ENCODE data around the gene MRPS27. TPM values are rescaled to one million over a fixed set of nuclear protein-coding genes. Genes with fewer than 3 reads are reported as not detected.

The MRPS27 gene
- total and polyA plus RNA-seq, 2 of the 4 experiments (the other 2 are of a cell fraction), result 46.9 to 90.5 TPM

DNA sequence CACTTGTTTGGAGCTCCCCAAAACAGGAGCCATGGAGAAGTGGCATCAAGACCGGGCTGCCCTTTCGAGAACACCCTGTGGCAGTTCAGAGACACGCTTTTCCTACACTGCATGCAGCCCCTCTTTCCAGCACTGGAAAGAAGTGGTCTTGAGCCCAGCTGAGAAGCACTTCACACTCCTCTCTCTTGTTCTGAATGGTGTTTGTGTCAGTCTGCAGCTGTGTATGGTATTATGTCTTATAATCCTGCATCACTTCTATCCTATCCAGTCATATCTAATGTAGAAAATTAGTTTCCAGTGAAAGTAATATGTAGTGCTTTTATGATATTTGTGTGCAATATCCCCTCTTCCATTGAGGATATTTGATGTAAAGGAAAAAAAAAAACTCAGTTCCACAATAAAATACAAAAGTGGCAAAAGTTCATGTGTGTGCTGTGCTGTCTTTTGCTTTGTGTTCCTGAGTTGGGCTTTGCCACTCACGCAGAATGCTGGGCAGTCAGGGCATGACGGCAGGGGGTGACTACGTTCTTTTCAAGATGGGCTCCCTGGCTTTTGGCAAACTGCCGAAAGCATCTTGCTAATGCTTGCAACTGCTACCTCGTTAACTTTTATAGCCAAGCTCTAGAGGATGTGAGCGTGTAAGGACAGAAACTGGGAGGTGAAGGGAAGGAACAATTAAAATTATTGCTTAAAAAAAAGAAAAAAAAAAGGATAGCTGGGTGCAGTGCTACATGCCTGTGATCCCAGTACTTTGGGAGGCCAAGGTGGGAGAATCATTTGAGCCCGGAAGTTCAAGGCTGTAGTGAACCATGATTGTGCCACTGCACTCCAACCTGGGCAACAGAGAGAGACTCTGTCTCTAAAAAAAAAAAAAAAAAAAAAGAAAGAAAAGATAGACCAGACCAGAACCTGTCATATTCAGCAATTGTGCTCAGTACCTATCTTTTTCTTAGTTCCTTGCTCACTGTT, 110.6 kb downstream of the MRPS27 start:
- intact Hi-C loops (cut with micrococcal nuclease) (loop anchor here (5.0 kb wide), 1 partner anchor 77 kb away; no protein-coding TSS in a partner anchor), dilution Hi-C loops (cut with HindIII; ENCODE audit: low sequenced_read_pairs, unreplicated experiment) (no loop called here), in situ Hi-C loops (cut with MboI; ENCODE audit: low sequenced_read_pairs) (no loop called here)
- Histone ChIP-seq H2BK20ac (ENCODE audit: low read depth, low read length) (peak overlapping the region; percentile 17; the same call in 1 of the 2 replicates), H3K27me3 (ENCODE audit: control insufficient read depth, insufficient read depth, low read length) (no peaks in the 10 kb centered on the region), H3K9ac (ENCODE audit: low read depth, low read length) (no peak overlapping the region), H3K9me3 (ENCODE audit: control insufficient read depth, insufficient read depth, low read length) (no peaks in the 10 kb centered on the region), H3K23ac (ENCODE audit: low read depth, low read length) (no peak overlapping the region; the same call in 1 of the 2 replicates), H4K20me1 (ENCODE audit: insufficient read depth, low read length) (no peaks in the 10 kb centered on the region), H3K9me1 (ENCODE audit: insufficient read depth, low read length) (peaks cover 16% of the 10 kb centered on the region), H2AFZ (replicated peaks; ENCODE audit: low read length, poor library complexity) (no peak overlapping the region), H4K91ac (ENCODE audit: insufficient read depth, low read depth, low read length) (no peak overlapping the region; the same call in 1 of the 2 replicates), H3K18ac (ENCODE audit: low read depth, low read length) (no peak overlapping the region), H3K56ac (ENCODE audit: extremely low read depth, insufficient read depth, low read length) (no peak overlapping the region), H2BK120ac (ENCODE audit: low read depth, low read length) (no peak overlapping the region), H3K4ac (ENCODE audit: low read depth, low read length) (peak overlapping the region; percentile 50; the same call in 1 of the 2 replicates), H3K27ac (ENCODE audit: insufficient read depth, low read length) (no peak overlapping the region; the same call in 1 of the 2 replicates), H2BK15ac (ENCODE audit: low read depth, low read length) (no peak overlapping the region), H2BK5ac (ENCODE audit: low read depth, low read length, poor library complexity, severe bottlenecking) (peak overlapping the region; percentile 12), H3K4me3 (ENCODE audit: insufficient read depth, low read depth, low read length) (no peak overlapping the region), H3K14ac (replicated peaks; ENCODE audit: low read depth, low read length) (peak overlapping the region; percentile 64), H3K4me2 (ENCODE audit: low read depth, low read length) (no peak overlapping the region), H3K36me3 (ENCODE audit: control insufficient read depth, insufficient read depth, low read length) (peaks cover 16% of the 10 kb centered on the region), H2AK9ac (replicated peaks; ENCODE audit: low read depth, low read length, poor library complexity) (no peak overlapping the region), H3K4me1 (ENCODE audit: control insufficient read depth, insufficient read depth, low read length) (peaks cover 23% of the 10 kb centered on the region), H4K5ac (ENCODE audit: low read depth, low read length) (no peak overlapping the region), H4K8ac (ENCODE audit: low read depth in 2 of 2, low read length in 2 of 2) (peak overlapping the region in 1 of 2 experiments; percentile 24; a peak in 1 of 4 replicates), H2AK5ac (ENCODE audit: low read depth, low read length) (peak overlapping the region; percentile 48), H3K79me1 (ENCODE audit: low read depth in 1 of 2, low read length in 2 of 2) (peaks cover 0 to 47% of the 10 kb centered on the region in 2 experiments; a peak in 3 of 4 replicates)
- no peak for ATAC-seq (ENCODE audit: low read depth)
- no peak for DNase-seq
- TF ChIP-seq CHD1 (IDR thresholded peaks at IDR 0.05; ENCODE audit: low read depth, low read length) (no peak), MXI1 (IDR thresholded peaks at IDR 0.05; ENCODE audit: borderline replicate concordance, low read depth, low read length) (no peak)
- WGBS, 2 experiments (ENCODE audit: extremely low coverage in 2 of 2, insufficient read length in 1 of 2), result 79% methylated on average over 3 of the region's 10 CpGs; no CpG with 5 or more reads in 1 of the 2 experiments
- POLR2A ChIA-PET (ENCODE audit: unreplicated experiment), result no interaction called here
- BruUV-seq (replicated peaks), result no TSS peak
- CTCF ChIA-PET, result interaction anchor here (1.2 kb wide), 1 partner anchor 71 kb away, joined by 3 read pairs; no protein-coding TSS in a partner anchor
